GM04503 (cell line): ENCODE data around the gene GOLGB1.

ENCODE experiments used
- DNase-seq: peaks from one replicate; pipeline ENCODE4 v3.0.0-alpha.2; 2012; ENCODE audit warnings: low read depth

GOLGB1 gene

GRCh38 chr3:121627622-121628021, 121.9 kb downstream of the GOLGB1 start:
- DNase-seq, result no peak

- DNase-seq, result no peak
Observed at GRCh38 chr3:121627211-121627610, 122.3 kb downstream of the GOLGB1 start.

- no peak for DNase-seq
Observed at GRCh38 chr3:121626495-121626894, 123.0 kb downstream of the GOLGB1 start.

- no peak for DNase-seq
Observed at GRCh38 chr3:121624147-121624899, 125.2 kb downstream of the GOLGB1 start.

- no peak for DNase-seq
Observed at GRCh38 chr3:121621491-121621890, 128.1 kb downstream of the GOLGB1 start.

- no peak for DNase-seq
Observed at GRCh38 chr3:121619691-121620090, 129.8 kb downstream of the GOLGB1 start.
